H9 (cell line): ENCODE measurements around the gene ABCA7. TPM values are rescaled to one million over a fixed set of nuclear protein-coding genes. Genes with fewer than 3 reads are reported as not detected.

ENCODE experiments used
- DNase-seq: peaks from one replicate; pipeline ENCODE4 v3.0.0-alpha.2; 2017
- H2AFZ ChIP-seq: one replicate; pipeline ENCODE4 v1.6.1; 2013; ENCODE audit warnings: mild to moderate bottlenecking, low read length, control low read depth, moderate library complexity
- H2AK5ac ChIP-seq: 2 replicates; pipeline ENCODE4 v1.6.1; 2013; ENCODE audit warnings: low read length, control low read depth, mixed read lengths; ENCODE audit not compliant: insufficient read length
- H2BK120ac ChIP-seq: one replicate; pipeline ENCODE4 v1.6.1; 2013; ENCODE audit warnings: low read depth, mild to moderate bottlenecking, low read length, control low read depth, inconsistent platforms; ENCODE audit not compliant: poor library complexity, severe bottlenecking
- H2BK12ac ChIP-seq: 2 replicates; pipeline ENCODE4 v1.6.1; 2013; ENCODE audit warnings: low read length, control low read depth, mixed read lengths, low read depth; ENCODE audit not compliant: insufficient read length
- H2BK15ac ChIP-seq: 2 replicates; pipeline ENCODE4 v1.6.1; 2013; ENCODE audit warnings: low read depth, low read length, control low read depth
- H2BK20ac ChIP-seq: one replicate; pipeline ENCODE4 v1.6.1; 2013; ENCODE audit warnings: low read depth, mild to moderate bottlenecking, low read length, control low read depth, inconsistent platforms; ENCODE audit not compliant: poor library complexity, severe bottlenecking
- H2BK5ac ChIP-seq: 2 replicates; pipeline ENCODE4 v1.6.1; 2013; ENCODE audit warnings: low read length, control low read depth, mixed read lengths; ENCODE audit not compliant: insufficient read length
- H3K14ac ChIP-seq: 2 replicates; pipeline ENCODE4 v1.6.1; 2013; ENCODE audit warnings: low read length, control low read depth; ENCODE audit not compliant: insufficient read depth
- H3K18ac ChIP-seq: 2 replicates; pipeline ENCODE4 v1.6.1; 2013; ENCODE audit warnings: low read depth, mild to moderate bottlenecking, mixed read lengths, low read length, control low read depth; ENCODE audit not compliant: insufficient read length
- H3K23ac ChIP-seq: 2 replicates; pipeline ENCODE4 v1.6.1; 2013; ENCODE audit warnings: low read length, control low read depth, mixed read lengths, low read depth; ENCODE audit not compliant: insufficient read length
- H3K23me2 ChIP-seq: 2 replicates; pipeline ENCODE4 v1.6.1; 2013; ENCODE audit warnings: low read depth, mild to moderate bottlenecking, mixed read lengths, low read length, control low read depth; ENCODE audit not compliant: insufficient read length, poor library complexity, severe bottlenecking
- H3K27ac ChIP-seq: 2 replicates; pipeline ENCODE4 v1.5.1; 2013; ENCODE audit warnings: low read length, control low read depth, mixed read lengths, low read depth; ENCODE audit not compliant: insufficient read length
- H3K27me3 ChIP-seq: 2 replicates; pipeline ENCODE4 v1.6.1; 2013; ENCODE audit warnings: low read length, control low read depth, inconsistent platforms; ENCODE audit not compliant: insufficient read depth
- H3K4ac ChIP-seq: 2 replicates; pipeline ENCODE4 v1.6.1; 2013; ENCODE audit warnings: low read depth, mild to moderate bottlenecking, control low read depth, inconsistent platforms, low read length, moderate library complexity
- H3K4me1 ChIP-seq: 2 replicates; pipeline ENCODE4 v1.6.1; 2013; ENCODE audit warnings: low read length, control low read depth, inconsistent platforms; ENCODE audit not compliant: insufficient read depth
- H3K4me2 ChIP-seq: 2 replicates; pipeline ENCODE4 v1.6.1; 2013; ENCODE audit warnings: low read length, control low read depth, mixed read lengths; ENCODE audit not compliant: insufficient read length, insufficient read depth
- H3K56ac ChIP-seq: 2 replicates; pipeline ENCODE4 v1.6.1; 2013; ENCODE audit warnings: low read depth, mild to moderate bottlenecking, mixed read lengths, low read length, control low read depth; ENCODE audit not compliant: insufficient read length
- H3K79me1 ChIP-seq: 2 replicates; pipeline ENCODE4 v1.6.1; 2013; ENCODE audit warnings: low read depth, mild to moderate bottlenecking, moderate library complexity, low read length, control low read depth, inconsistent platforms; ENCODE audit not compliant: insufficient read depth, poor library complexity, severe bottlenecking
- H3K79me2 ChIP-seq: 2 replicates; pipeline ENCODE4 v1.6.1; 2013; ENCODE audit warnings: low read length, control low read depth, inconsistent platforms; ENCODE audit not compliant: insufficient read depth
- H3K9ac ChIP-seq: 2 replicates; pipeline ENCODE4 v1.6.1; 2013; ENCODE audit warnings: low read length, control low read depth, mixed read lengths; ENCODE audit not compliant: insufficient read length; ENCODE audit errors: extremely low read depth
- H3K9me3 ChIP-seq: one replicate; pipeline ENCODE4 v1.6.1; 2013; ENCODE audit warnings: low read depth, low read length, inconsistent platforms; ENCODE audit not compliant: control insufficient read depth
- H3T11ph ChIP-seq: one replicate; pipeline ENCODE4 v1.6.1; 2013; ENCODE audit warnings: mild to moderate bottlenecking, low read length, control low read depth, inconsistent platforms
- H4K20me1 ChIP-seq: one replicate; pipeline ENCODE4 v1.6.1; 2013; ENCODE audit not compliant: control insufficient read depth, insufficient read length, insufficient read depth
- H4K5ac ChIP-seq: 2 replicates; pipeline ENCODE4 v1.6.1; 2013; ENCODE audit warnings: low read depth, mild to moderate bottlenecking, mixed read lengths, low read length, control low read depth; ENCODE audit not compliant: insufficient read length
- H4K8ac ChIP-seq: replicated peaks from 2 replicates; pipeline ENCODE4 v1.6.1; 2013; ENCODE audit warnings: low read length, control low read depth, mixed read lengths, low read depth; ENCODE audit not compliant: insufficient read length
- H4K91ac ChIP-seq: 2 replicates; pipeline ENCODE4 v1.6.1; 2013; ENCODE audit warnings: low read depth, mild to moderate bottlenecking, moderate library complexity, mixed read lengths, low read length, control low read depth; ENCODE audit not compliant: insufficient read length
- H3K27ac Mint-ChIP-seq, 3 experiments: 2 replicates in 2 of 3; 3 replicates in 1 of 3; pipeline ENCODE4 v1.8.0; 2020 to 2021; ENCODE audit warnings: mixed read lengths in 3 of 3, mild to moderate bottlenecking in 1 of 3, moderate library complexity in 1 of 3
- H3K27me3 Mint-ChIP-seq: 2 replicates; pipeline ENCODE4 v1.8.0; 2021; ENCODE audit warnings: low read depth, mild to moderate bottlenecking, moderate library complexity, mixed read lengths
- H3K36me3 Mint-ChIP-seq, 3 experiments: 2 replicates in 2 of 3; 3 replicates in 1 of 3; pipeline ENCODE4 v1.8.0; 2020 to 2021; ENCODE audit warnings: low read depth in 3 of 3, mixed read lengths in 3 of 3; ENCODE audit not compliant: insufficient read depth in 1 of 3
- H3K4me1 Mint-ChIP-seq, 2 experiments: 2 replicates each; pipeline ENCODE4 v1.8.0; 2020; ENCODE audit warnings: mixed read lengths in 2 of 2
- H3K4me3 Mint-ChIP-seq, 2 experiments: 2 replicates in 1 of 2; 3 replicates in 1 of 2; pipeline ENCODE4 v1.8.0; 2020 to 2021; ENCODE audit warnings: mild to moderate bottlenecking in 2 of 2, mixed read lengths in 2 of 2, moderate library complexity in 1 of 2
- H3K9me3 Mint-ChIP-seq, 2 experiments: 2 replicates in 1 of 2; 3 replicates in 1 of 2; pipeline ENCODE4 v1.8.0; 2020; ENCODE audit warnings: mild to moderate bottlenecking in 2 of 2, mixed read lengths in 2 of 2, moderate library complexity in 1 of 2
- WGBS: extraction: QIAGEN DNeasy Blood & Tissue Kit; methylation state at CpG from one replicate; pipeline ENCODE4 v1.1.7; 2013; ENCODE audit warnings: missing lambda C conversion rate, low lambda C conversion rate, mixed read lengths; ENCODE audit not compliant: insufficient read length; ENCODE audit errors: extremely low coverage; 5-methylcytosine and 5-hydroxymethylcytosine counted together
- total RNA-seq: library from RNA; stranded (reverse); gene quantifications from 2 replicates; pipeline ENCODE4 v1.2.1, GENCODE V29; 2021
- TF ChIP-seq, protein P1 (sequence below): fragments of 200-600 bp; sonication (generic); conservative IDR thresholded peaks from 3 replicates; pipeline ENCODE4 v1.8.0; 2021; ENCODE audit warnings: antibody characterized with exemption, mild to moderate bottlenecking

Gene ABCA7
- total RNA-seq, 1 experiment from 2014 or later, result 34.6 TPM

DNA sequence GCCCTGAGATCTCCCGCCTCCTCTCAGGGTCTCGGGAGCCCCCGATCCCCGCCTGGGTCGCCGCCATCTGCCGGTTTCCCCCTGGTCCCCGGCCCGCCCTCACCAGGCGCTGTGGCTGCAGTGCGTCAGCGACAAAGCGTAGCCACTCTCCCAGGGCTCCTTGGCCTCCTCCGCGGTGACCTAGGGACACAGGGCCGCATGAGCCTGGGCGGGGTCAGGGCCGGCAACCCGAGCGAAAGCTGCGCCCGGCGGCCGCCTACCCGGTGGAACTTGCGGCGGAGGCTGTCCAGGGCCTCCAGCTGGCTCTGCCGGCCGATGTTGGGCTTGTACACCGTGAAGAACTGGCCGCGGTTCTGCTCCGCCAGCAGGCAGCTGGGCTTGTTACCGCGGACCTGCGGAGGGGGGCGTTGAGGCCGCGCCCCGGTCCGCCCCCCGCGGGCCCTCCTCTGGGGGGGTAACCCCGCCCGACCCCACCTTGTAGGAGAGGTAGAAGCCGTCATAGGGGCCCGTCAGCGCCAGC, 69.2 kb downstream of the ABCA7 start:
- Mint-ChIP-seq H3K4me1 (peaks cover 2 to 12% of the 10 kb centered on the region in 2 experiments; a peak in 3 of 4 replicates), H3K4me3 (no peak overlapping the region), H3K27me3 (peaks cover 2% of the 10 kb centered on the region), H3K9me3 (no peaks in the 10 kb centered on the region), H3K36me3 (peaks cover 0 to 19% (median 7%) of the 10 kb centered on the region in 3 experiments; a peak in 3 of 7 replicates), H3K27ac (no peak overlapping the region)
- Histone ChIP-seq H2BK20ac (no peak overlapping the region), H2AFZ (no peak overlapping the region), H4K20me1 (no peaks in the 10 kb centered on the region), H3K23ac (no peak overlapping the region), H3K56ac (no peak overlapping the region), H4K5ac (no peak overlapping the region), H3K9me3 (no peaks in the 10 kb centered on the region), H3T11ph (no peak overlapping the region), H4K8ac (no peak overlapping the region), H3K79me2 (no peaks in the 10 kb centered on the region; the same call in 1 of the 2 replicates), H3K4me1 (no peaks in the 10 kb centered on the region), H3K4me2 (no peak overlapping the region), H3K27me3 (no peaks in the 10 kb centered on the region), H3K27ac (no peak overlapping the region), H3K18ac (no peak overlapping the region), H3K14ac (no peak overlapping the region), H3K23me2 (no peaks in the 10 kb centered on the region), H2BK120ac (no peak overlapping the region), H3K4ac (no peak overlapping the region), H2BK15ac (no peak overlapping the region), H3K79me1 (no peaks in the 10 kb centered on the region), H4K91ac (no peak overlapping the region), H2AK5ac (no peak overlapping the region), H3K9ac (no peak overlapping the region), H2BK12ac (no peak overlapping the region), H2BK5ac (no peak overlapping the region)
- DNase-seq, result no peak
- TF ChIP-seq, protein P1, sequence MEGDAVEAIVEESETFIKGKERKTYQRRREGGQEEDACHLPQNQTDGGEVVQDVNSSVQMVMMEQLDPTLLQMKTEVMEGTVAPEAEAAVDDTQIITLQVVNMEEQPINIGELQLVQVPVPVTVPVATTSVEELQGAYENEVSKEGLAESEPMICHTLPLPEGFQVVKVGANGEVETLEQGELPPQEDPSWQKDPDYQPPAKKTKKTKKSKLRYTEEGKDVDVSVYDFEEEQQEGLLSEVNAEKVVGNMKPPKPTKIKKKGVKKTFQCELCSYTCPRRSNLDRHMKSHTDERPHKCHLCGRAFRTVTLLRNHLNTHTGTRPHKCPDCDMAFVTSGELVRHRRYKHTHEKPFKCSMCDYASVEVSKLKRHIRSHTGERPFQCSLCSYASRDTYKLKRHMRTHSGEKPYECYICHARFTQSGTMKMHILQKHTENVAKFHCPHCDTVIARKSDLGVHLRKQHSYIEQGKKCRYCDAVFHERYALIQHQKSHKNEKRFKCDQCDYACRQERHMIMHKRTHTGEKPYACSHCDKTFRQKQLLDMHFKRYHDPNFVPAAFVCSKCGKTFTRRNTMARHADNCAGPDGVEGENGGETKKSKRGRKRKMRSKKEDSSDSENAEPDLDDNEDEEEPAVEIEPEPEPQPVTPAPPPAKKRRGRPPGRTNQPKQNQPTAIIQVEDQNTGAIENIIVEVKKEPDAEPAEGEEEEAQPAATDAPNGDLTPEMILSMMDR, result no peak
- no CpG with 5 or more reads among the region's 48 CpGs for WGBS
